ENCODE data around the gene PRIMPOL.
A peak's percentile ranks its signal among the peaks of the same experiment; 100 is the strongest.
"Not testable (repeated sequence)": the region's sequence is repeated elsewhere in the genome, so short reads cannot be mapped to it uniquely, and the experiment has no call there.

The PRIMPOL gene, protein sequence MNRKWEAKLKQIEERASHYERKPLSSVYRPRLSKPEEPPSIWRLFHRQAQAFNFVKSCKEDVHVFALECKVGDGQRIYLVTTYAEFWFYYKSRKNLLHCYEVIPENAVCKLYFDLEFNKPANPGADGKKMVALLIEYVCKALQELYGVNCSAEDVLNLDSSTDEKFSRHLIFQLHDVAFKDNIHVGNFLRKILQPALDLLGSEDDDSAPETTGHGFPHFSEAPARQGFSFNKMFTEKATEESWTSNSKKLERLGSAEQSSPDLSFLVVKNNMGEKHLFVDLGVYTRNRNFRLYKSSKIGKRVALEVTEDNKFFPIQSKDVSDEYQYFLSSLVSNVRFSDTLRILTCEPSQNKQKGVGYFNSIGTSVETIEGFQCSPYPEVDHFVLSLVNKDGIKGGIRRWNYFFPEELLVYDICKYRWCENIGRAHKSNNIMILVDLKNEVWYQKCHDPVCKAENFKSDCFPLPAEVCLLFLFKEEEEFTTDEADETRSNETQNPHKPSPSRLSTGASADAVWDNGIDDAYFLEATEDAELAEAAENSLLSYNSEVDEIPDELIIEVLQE

DNA sequence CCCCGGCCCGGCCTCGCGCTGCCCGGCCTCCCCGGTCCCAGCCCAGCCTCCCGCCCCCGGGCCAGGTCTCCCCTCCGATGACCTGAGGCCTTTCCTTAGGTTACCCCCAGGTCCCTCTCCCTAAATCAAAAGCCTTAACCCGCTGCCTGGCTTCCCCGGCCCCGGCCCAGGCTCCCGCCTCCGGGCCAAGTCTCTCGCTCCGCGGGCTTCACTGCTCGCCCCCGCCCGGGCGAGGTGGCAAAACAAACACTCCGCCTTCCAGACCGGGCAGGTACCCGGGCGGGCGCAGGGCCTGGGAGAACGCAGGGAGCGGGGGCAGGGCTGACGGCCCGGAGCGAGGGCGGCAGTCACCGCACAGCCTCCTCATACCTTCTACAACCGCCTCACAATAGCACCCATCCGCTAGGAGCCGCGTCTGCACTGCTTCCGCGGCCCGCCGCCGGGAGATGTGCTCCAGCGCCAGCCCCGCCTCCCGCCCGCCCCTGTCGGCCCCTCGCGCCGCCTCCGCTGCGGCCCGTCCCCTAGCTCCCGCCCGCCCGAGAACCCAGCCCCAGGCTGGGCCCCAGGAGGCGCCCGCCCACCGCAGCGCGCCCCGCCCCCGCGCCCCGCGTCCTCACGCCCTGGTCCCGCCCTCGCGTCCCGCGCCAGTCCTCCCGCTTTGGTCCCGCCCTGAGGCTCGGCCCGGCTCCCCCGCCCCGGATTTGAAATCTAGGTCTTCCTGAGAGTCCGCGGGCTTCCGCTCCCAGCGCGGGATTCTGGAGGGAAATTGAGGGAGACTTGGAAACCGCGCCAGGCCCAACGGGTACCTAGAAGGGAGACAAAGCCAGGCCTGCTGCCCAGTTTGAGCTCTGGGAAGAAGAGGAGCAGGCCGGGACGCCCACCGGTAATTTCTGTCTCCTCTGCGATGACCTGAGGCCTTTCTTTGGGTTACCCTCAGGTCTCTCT lies at the start of gene PRIMPOL, which contains the start of gene CASP3:
PRIMPOL (plus strand) TSS at position 713 of the 945 bp plus-strand sequence. CDS start 7,403 bp downstream, outside the sequence.
CASP3 (minus strand) TSS at position 422 of the 945 bp plus-strand sequence. CDS start 10,994 bp downstream, outside the sequence.
- peak within 1 kb of the TSS; percentile 68 to 95 (median 89) for H3K4me3 ChIP-seq

DNA sequence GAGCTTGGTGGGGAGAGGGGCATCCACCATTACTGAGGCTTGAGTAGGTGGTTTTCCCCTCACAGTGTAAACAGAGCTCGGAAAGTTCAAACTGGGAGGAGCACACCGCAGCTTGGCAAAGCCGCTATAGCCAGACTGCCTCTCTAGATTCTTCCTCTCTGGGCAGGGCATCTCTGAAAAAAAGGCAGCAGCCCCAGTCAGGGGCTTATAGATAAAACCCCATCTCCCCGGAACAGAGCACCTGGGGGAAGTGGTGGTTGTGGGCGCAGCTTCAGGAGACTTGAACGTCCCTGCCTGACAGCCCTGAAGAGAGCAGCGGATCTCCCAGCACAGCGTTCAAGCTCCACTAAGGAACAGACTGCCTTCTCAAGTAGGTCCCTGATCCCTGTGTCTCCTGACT lies 48.6 kb upstream of the PRIMPOL start:
- H3K4me3 ChIP-seq, H3K27ac ChIP-seq: not testable (repeated sequence)

More for the DNA sequence above, at the start of gene PRIMPOL, which contains the start of gene CASP3:
- H3K27ac ChIP-seq: peak within 1 kb of the TSS; percentile 88 to 97 (median 96)

DNA sequence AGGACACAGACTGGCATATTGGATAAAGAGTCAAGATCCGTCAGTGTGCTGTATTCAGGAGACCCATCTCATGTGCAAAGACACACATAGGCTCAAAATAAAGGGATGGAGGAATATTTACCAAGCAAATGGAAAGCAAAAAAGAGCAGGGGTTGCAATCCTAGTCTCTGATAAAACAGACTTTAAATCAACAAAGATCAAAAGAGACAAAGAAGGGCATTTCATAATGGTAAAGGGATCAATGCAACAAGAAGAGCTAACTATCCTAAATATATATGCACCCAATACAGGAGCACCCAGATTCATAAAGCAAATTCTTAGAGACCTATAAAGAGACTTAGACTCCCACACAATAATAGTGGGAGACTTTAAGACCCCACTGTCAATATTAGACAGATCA lies 46.7 kb upstream of the PRIMPOL start:
- H3K4me3 ChIP-seq, H3K27ac ChIP-seq: not testable (repeated sequence)

DNA sequence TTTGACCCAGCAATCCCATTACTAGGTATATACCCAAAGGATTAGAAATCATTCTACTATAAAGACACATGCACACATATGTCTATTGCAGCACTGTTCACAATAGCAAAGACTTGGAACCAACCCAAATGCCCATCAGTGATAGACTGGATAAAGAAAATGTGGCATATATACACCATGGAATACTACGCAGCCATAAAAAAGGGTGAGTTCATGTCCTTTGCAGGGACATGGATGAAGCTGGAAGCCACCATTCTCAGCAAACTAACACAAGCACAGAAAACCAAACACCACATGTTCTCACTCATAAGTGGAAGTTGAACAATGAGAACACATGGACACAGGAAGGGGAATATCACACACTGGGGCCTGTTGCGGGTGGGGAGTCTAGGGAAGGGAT lies 42.1 kb upstream of the PRIMPOL start:
- not testable (repeated sequence) for H3K4me3 ChIP-seq, H3K27ac ChIP-seq

DNA sequence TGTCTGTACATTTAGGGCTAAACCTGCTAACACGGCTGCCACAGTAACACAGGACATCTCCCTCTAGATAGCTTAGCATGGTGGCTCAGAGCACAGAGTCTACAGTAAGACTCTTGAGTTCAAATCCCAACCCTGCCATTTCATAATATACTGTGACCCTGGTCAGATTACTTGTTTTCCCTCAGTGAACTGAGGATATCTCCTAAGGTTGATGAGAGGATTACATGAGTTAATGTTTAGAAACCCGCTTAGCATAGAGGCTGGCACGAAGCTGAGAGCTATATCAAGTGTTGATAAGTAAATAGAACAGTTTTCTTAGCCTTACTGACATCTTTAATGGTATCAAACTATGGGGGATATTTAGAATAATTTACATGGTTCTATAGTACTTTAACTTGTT lies 37.5 kb upstream of the PRIMPOL start:
- no peak overlapping the region for H3K27ac ChIP-seq
- H3K4me3 ChIP-seq: no peak overlapping the region

DNA sequence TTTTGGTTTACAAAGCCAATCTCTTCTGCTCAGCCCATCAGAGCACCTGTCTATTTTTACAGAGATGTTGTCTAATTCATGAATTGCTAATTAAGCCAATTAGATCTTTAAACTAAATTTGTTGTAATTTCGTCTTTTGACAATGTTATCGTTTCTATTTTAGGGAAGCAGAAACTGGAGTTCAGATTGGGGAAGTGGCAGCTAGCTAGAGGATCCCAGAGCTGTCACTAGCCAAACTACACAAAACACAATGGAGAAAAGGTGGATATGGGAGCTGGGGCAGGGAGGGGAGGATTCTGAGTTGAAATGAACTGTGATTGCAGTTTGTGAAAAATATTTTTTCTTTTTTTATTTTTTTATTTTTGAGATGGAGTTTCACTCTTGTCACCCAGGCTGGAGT lies 36.1 kb upstream of the PRIMPOL start:
- H3K27ac ChIP-seq: no peak overlapping the region
- H3K4me3 ChIP-seq: no peak overlapping the region

DNA sequence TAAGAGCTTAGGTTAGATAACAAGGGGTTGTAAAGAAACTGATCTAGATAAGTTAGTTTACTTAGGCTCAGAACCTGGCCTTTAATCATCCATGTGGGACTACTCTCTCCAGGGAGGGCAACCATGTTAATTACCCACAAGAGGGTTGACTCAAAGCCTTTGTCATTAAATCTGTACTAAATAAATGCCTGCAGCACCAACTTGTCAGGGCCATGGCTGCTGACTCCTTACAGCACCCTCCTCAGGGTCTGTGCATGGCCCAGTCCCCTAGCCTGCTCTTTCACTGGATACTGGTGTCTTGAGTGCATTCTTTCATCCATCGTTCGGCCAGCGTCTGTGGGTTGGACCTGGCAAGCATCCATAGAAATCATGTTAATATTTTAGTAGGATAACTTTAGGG lies 35.0 kb upstream of the PRIMPOL start:
- Histone ChIP-seq H3K27ac (no peak overlapping the region), H3K4me3 (no peak overlapping the region)

DNA sequence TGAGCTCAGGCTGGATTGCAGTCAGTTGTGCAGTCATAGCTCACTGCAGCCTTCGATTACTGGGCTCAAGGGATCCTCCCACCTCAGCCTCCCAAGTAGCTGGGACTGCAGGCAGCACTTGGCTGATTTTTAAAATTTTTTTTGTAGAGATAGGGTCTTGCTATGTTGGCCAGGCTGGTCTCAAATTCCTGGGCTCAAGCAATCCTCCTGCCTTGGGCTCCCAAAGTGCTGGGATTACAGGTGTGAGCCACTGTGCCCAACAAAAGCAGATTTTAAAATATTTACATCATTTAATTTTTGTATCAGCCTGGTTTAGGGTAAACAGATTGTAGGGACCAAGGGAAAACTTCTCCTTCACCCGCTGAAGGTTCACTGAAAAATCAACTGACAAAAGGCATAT lies 33.4 kb upstream of the PRIMPOL start:
- not testable (repeated sequence) for H3K4me3 ChIP-seq, H3K27ac ChIP-seq

DNA sequence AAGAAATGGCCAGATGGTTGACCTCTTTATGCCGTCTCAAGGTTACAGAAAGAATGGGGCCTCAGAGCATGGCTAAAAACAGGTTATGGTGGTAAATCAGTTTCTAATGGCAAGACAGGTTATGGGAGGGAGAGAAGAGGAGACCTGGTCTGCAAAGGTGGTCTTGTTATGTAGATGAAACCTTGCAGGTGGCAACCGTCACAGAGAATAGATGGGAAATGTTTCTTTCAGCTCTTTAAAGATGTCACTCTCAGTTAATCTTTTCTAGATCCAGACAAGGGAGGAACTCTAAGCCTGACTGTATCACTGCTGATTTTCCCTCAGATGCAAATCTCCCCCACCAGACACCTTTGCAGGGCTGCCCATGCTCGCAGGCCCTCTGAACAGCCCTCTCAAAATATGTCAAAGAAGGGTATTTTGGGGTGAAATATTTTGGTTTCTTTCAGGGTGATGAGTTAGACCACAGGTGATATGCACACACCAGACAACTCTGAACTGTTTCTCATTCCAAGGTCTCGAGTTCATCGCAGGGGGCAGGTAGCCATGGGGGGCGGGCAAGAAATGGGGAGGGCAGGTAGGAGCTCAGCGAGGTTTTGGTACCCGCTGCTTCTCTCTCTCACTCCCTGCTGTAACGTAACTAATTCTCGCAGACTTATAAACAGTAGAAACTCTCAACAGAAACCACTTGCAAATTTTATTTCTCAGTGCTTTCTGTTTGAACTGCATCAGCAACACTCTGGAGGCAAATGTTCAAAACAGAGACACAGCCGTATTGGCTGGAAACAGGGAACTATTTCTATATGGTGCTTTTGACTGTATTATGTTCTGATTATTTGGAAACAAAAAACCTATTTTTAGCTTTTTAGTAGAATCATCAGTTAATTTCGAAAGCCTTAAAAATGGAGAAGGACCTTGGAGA lies 32.6 kb upstream of the PRIMPOL start:
- no peak overlapping the region for H3K27ac ChIP-seq

DNA sequence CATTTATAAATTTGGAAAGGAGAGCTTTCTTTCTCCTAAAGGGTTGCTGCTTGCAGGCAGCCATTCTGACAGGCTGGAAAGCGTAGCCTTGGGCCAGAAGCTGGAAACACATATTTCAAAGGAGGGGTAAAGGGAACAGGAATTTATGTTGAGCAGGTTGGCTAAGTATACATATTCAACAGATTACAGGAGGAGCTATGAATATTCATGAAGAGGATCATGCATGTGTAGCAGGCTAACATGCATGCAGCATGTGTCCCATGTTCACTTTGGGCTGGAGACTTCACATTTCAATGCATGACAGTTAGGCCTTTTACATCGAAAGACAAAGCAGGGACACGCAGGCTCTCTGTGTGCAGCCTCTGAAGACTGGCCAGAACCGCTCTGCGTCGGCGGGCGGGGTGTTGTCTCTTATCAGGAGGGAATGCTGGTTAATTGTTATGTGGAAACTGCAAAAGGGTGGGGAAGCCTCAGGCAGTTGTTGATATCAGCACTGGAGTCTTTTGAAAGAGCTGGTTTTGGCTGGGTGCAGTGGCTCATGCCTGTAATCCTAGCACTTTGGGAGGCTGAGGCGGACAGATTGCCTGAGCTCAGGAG lies 31.8 kb upstream of the PRIMPOL start:
- Histone ChIP-seq H3K27ac (no peak overlapping the region), H3K4me3 (no peak overlapping the region)

More for the DNA sequence above, 32.6 kb upstream of the PRIMPOL start:
- H3K4me3 ChIP-seq: no peak overlapping the region

DNA sequence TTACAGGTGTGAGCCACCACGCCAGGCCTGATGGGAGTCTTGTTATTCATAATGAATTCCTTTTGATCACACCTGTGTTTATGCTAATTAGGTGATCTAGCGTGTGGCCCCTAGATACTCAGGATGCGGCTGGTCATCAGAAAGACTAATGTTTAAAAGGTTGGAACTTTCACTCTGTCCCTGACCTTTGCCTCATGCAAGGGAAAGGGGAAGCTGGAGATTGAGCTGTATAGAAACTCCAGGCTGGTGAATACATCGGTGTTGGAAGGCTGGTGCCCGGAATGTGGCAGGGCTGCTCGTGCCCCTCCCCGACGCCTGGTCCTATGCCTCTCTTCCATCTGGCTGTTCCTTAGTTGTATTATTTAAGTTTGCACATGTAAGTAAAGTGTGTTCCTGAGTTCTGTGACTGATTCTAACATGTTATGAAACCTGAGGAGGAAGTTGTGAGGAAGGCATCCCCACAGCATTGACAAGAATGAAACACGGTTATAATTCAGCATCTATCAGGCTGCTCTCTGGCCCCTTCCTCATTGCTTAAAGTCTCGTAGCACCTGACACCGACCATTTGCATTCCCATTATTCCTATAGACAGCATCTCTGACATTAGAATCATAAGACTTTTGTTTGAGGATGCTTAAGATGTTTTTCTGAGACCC lies 29.2 kb upstream of the PRIMPOL start:
- Histone ChIP-seq H3K4me3 (no peak overlapping the region), H3K27ac (no peak overlapping the region)

DNA sequence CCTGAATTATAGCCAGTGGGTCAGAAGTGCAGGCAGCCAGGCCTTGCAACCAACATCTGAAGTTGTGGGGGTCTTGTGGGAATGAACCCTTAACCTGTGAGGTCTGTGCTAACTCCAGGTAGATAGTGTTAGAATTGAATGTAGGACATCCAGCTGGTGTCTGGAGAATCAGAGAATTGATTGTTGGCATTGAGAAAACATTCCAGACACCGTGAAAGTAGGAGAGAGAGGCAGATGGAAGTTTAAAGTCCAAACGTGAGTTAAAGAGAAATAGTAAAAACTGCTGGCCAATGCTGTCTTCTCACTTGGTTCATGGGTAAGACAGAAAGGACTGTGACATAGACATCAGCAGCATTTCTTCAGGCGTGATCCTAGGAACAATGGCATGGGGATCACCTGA lies 28.0 kb upstream of the PRIMPOL start:
- Histone ChIP-seq H3K4me3 (no peak overlapping the region), H3K27ac (no peak overlapping the region)

DNA sequence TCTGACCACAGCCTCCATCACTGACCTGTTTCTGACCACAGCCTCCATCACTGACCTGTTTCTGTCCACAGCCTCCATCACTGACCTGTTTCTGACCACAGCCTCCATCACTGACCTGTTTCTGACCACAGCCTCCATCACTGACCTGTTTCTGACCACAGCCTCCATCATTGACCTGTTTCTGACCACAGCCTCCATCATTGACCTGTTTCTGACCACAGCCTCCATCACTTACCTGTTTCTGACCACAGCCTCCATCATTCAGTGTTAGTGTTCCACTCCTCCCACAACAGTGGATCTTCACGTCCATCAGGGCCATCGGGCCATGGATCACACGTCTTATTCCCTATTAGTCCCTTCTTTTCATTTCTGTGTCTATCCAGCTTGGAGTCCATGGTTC lies 25.0 kb upstream of the PRIMPOL start:
- H3K27ac ChIP-seq, H3K4me3 ChIP-seq: not testable (repeated sequence)

DNA sequence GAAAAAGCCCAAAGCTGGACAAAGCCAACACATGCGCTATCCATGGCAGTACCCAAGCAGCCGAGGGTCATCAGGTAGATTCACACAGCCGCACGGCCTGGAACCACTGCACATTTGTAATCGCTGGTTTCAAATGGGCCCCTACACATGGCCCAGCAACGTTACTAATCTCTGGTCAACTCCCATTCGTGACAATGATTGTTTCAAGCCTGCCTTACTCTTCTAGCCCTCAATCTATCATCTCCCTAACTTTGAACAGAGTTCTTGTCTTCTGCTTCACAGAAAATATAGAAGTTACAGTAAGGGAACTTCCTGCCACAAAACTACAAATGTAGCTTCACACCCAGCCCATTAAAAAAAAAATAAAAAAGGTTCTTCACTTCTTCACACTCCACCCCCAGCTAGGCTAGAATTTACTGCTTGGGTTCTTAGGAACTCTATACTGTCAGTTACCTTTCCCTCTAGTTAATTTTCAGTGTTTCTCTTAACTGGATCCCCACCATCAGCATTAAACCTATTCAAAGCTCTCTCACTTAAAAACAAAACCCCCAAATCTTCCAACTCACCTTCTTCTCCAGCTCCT lies 24.5 kb upstream of the PRIMPOL start:
- H3K4me3 ChIP-seq: no peak overlapping the region
- H3K27ac ChIP-seq: no peak overlapping the region

DNA sequence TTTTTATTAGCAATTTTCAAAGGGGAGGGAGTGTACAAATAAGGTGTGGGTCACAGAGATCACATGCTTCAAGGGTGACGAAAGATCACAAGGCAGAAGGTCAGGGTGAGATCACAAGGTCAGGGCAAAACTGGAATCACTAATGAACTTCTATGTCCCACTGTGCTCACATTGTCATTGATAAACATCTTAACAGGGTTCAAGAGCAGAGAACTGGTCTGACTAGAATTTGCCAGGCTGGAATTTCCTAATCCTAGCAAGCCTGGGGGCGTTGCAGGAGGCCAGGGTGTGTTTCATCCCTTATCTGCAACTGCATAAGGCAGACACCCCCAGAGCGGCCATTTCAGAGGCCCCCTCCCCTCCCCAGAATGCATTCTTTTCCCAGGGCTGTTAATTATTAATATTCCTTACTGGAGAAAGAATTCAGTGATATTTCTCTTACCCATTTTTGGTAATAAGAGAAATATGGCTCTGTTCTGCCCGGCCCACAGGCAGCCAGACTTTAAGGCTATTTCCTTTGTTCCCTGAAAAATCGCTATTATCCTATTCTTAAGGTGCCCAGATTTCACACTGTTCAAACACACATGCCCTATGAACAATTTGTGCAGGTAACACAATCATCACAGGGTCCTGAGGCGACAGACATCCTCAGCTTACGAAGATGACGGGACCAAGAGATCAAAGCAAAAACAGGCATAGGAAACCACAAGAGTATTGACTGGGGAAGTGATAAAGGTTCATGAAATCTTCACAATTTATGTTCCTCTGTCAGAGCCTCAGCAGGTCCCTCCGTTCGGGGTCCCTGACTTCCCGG lies 23.5 kb upstream of the PRIMPOL start:
- H3K27ac ChIP-seq: not testable (repeated sequence)

DNA sequence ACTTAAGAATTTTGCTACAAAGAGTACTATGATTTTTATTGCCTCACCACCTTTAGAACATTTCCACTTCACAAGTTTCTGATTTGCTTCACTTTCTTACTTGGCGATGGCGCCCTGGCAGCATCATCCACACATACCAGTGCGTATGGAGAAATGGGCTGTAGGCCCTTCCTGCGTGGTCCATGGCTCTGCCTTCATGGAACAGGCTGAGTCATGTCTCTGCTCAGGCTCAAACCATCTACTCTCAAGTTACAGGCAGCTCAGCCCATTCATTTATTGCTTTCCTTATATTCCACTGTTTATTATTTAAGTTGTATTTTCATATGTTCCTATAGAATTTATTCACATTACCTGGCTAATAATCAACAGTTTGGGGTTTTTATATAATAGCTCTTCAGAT lies 21.4 kb upstream of the PRIMPOL start:
- Histone ChIP-seq H3K27ac (no peak overlapping the region), H3K4me3 (no peak overlapping the region)

More for the DNA sequence above, 23.5 kb upstream of the PRIMPOL start:
- not testable (repeated sequence) for H3K4me3 ChIP-seq

DNA sequence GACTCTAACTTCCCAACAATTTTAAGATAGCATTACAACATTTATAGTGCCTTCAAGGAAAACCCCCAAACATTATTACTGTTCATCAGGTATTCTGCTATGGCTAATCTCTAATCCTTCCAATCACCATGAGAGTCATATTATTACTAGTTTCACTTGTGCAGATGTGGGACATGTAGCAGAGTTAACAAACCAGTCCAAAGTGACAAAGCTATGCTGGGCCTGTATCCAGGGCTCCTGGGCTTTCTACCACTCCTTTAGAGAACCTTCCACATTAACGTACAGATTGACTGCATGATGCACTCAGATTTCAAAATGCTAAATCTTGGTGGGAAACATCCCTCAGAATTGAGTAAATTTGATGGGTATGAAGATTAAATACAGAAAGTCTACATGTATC lies 16.7 kb upstream of the PRIMPOL start:
- H3K4me3 ChIP-seq: no peak overlapping the region

More for the DNA sequence above, 16.7 kb upstream of the PRIMPOL start:
- no peak overlapping the region for H3K27ac ChIP-seq

All from skin epidermis (tissue), 12 donors.